Hindlimb muscle (tissue), 1 donor: ENCODE measurements around the gene STUM. TPM values are rescaled to one million over a fixed set of nuclear protein-coding genes. Genes with fewer than 3 reads are reported as not detected.
A peak's percentile ranks its signal among the peaks of the same experiment; 100 is the strongest.
"Not testable (repeated sequence)": the region's sequence is repeated elsewhere in the genome, so short reads cannot be mapped to it uniquely, and the experiment has no call there.

Source experiments
- DNase-seq: peaks from one replicate; pipeline ENCODE4 v3.0.0-alpha.2; 2013
- polyA plus RNA-seq: library from polyadenylated mRNA; unstranded; fragments of 120-200 nt; gene quantifications from one replicate; pipeline ENCODE4 v1.2.1, GENCODE V29; 2013; ENCODE audit not compliant: insufficient read length

The STUM gene
- polyA plus RNA-seq, 1 donor = 20.5 TPM

- no peak for DNase-seq
Observed at GRCh38 chr1:226605318-226605950, 56.9 kb downstream of the STUM start.

- no peak for DNase-seq
Observed at GRCh38 chr1:226606311-226607267, 58.0 kb downstream of the STUM start.

DNA sequence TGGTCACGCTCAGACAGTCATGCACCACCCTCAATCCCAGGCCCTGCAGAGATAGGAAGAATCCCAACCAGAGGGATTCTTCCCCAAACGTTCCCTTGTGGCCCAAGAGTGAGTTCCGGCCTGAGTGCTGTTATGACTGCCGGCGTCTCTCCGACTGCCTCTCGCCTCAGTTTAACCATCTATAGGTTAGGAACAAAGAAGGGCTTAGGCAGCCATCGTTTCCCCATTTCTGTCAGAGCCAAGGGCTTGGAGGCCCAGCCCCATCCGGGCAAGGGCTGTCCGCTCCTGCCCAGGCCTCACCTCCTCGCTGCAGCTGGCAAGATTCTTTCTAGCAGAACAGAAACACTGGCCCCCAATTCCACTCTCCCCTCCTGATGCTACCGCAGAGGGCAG, 58.7 kb downstream of the STUM start:
- DNase-seq = no peak

DNA sequence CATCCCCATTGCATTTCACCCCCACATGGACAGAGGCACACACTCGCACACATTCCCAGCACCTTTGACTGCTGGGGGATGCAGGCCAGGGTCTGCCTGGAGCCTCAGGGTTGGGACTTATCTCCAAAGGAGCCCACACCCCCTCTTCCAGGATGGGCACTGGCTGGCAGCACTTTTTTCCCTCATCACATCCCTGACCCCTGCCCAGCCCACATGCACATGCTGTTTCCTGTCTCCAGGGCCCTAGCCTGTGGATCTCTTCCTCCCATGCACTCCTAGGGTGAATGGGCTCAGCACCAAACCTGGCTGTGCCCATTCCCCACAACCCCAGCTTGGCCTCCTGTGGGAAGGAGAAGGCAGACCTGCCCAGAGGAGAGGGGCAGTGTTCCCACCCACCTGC, 59.3 kb downstream of the STUM start:
- no peak for DNase-seq

DNA sequence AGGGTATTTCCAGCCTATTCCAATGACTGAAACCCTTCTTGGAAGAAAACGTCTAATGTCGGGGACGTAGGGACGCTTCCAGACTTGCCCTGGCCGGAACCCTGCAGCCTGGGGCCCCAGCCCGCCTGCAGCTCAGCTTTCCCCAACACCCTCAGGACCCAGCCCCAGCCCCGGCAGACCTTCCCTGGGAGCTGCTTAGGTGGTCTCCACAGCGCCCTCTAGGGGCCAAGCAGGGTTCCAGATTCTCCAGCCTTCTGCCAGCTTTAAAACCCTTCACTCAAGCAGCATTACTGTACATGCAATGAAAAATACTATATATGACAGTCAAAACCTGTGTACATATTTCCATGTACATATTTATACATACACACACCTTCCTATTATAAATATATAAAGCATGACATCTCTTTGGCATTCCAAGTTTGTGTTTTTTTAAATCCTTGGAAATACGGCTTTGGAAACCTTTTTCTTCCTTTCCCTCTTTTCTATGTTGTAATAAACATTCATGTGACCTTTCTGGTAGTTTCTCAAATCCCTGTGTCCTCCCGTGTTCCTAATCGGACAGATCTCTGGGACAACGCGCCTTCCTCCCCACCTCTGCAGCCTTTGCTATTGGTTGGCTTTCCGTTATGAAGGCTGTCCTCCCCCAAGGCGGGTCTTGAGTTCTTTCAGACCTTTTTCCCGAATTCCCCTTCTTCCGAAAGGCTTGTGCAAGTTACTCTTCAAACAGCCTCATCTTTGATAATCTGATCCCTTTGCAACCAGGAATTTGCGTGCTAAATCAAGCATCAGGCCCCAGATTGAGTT, 60.3 kb downstream of the STUM start:
- peak; percentile 57 for DNase-seq

- DNase-seq = no peak
Observed at GRCh38 chr1:226609836-226610455, 61.4 kb downstream of the STUM start.

DNA sequence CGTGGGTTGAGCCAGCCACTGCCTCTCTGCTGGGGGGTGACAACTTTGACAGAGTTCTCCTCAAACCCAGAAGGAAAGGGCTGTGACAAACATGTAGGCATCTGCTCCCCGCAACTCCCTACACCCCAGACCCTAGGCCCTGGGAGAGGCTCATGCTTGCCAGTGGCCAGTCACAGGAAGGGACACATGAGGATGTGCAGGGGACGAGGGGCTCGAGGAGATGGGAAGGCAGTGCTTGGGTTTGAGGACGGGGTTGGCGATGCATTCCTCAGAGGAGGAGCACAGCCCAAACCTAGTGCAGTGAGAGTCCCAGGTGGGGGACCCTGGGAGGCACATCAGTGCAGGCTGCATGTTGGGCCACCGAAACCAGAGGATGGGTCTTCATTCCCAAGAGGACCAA, 62.1 kb downstream of the STUM start:
- DNase-seq = no peak

GRCh38 chr1:226611301-226611700, 62.7 kb downstream of the STUM start:
- no peak for DNase-seq

DNA sequence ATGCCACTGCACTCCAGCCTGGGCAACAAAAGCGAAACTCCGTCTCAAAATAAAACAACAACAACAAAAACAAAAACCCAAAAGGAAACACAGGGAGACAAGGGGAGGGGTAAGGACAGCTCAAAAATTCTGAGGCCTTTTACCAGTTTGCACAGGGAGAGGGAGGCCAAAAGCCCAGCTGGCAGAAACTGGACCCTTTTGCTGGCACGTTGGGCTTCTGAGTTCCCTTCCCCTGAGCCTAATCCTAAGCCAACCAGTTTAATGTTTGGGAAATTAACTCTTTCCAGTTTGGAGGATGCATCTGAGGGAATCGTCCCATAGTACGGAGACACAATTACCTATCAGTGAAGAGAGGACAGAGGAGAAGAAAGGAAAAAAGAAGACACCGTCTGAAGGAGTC, 63.4 kb downstream of the STUM start:
- DNase-seq = not testable (repeated sequence)

DNA sequence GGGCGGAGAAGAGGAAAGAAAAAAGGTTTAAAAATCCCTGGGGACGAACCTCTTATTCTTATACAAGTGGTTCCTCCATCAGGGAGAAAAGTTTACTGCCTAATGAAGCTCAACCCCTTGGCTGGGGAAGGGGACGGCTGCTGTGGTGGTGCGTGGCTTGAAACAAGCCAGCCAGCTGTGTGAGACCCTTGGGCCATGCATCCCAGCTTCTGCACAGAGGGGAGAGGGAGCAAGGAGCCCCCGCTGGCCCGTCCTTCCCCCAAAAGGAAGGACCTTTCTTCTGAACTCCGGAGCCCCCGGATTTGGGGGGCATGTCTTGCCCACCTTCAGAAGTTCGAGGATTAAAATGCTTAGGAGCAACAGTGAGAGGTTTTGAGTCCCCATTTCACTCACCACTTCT, 67.3 kb downstream of the STUM start:
- DNase-seq = no peak

DNA sequence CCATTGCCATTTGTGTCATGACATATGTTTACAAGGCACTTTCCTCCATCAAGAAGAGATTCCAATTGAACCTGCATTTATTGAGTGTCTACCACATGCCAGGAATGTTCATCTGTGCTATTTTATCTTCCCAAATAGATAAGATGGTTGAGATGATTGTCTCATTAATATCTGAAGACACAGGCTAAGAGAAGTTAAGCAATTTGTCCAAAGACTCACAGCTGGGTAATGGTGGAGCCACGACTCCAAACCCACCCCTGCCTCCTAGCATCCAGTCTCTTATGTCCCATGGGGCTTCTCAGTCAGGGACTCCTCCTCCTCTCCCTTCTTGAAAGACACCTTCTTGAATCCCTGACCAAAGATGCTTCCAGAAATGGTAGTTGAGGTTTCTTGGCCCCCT, 68.1 kb downstream of the STUM start:
- DNase-seq = no peak

DNA sequence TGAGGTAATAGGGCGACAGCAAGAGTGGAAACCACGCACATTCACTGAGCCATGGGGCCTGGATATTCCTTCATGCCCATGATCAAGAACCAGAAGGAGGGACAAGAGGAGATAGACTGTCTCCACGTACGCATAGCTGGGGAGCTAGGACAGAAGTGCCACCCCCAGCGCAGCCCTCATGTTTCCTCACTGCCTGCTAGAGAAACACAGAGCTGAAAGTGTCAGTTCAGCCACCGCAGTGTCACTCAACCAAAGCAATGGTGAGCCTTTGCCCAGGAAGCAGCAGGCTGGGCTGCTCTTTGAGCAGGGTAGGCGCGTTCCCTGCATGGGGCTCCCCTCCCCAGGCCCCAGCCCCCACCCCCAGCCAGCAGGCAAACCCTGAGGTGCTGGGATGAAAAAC, 68.5 kb downstream of the STUM start:
- no peak for DNase-seq

DNA sequence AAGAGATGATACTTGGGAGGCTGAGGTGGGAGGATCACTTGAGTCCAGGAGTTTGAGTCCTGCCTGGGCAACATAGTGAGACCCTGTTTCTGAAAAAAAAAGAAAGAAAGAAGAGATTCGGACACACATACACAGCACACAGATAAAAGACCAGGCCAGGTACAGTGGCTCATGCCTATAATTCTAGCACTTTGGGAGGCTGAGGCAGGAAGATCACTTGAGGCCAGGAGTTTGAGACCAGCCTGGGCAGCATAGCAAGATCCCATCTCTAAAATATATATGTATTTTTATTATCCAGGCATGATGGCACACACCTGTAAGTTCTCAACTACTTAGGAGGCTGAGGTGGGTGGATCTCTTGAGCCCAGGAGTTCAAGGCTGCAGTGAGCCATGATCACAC, 69.2 kb downstream of the STUM start:
- DNase-seq = not testable (repeated sequence)

DNA sequence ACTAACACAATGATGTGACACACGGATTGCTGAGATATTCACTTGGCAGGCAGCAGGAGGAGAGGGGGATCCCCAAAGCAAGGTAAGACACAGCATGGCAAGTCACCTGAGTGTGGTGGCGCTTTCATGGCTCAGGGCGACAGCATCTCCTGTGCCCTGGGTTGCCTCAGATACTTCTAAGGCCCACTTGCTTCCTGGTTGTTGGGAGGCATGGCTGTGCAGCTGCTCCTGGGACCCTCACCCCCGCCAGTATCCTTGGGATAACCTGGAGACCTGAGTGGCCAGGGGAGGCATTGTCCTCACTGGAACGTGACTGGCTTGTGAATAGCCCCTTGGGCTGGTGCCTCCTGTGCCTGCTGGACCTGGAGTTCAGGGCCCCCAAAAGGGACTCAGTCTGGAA, 69.8 kb downstream of the STUM start:
- DNase-seq = no peak

GRCh38 chr1:226619031-226619430, 70.5 kb downstream of the STUM start:
- DNase-seq = no peak

DNA sequence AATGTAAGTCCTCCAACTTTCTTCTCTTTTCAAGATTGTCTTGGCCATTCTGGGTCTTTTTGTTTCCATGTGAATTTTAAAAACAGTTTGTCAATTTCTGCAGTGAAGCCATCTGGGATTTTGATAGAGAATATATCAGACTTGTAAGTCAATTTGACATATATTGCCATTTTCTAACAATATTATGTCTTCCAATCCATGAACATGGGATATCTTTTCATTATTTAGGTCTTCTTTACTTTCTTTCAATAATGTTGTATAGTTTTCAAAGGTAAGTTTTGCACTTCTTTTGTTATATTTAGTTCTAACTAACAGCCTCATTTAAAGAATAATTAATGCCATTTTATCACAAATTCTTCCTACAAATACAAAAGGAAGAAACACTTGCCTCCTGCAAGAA, 73.4 kb downstream of the STUM start:
- DNase-seq = no peak

DNA sequence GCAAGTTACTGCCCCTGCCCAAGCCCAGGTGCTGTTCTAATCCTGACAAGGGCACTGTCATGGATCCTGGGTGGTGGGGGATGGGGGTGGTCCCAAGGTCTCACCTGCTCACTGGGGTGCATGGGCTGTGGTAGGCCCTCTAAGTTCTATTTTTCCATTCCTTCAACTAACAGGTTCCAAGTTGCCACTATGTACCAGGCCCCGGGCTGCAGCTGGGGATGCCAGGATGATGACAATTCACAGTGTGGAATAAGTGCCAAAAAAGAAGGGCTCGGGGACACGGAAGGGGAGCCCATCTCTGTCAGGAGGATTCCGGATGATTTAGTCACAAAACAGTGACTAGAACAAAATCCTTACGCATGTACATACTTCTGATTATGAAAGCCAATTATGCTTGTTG, 76.0 kb downstream of the STUM start:
- DNase-seq = no peak

- DNase-seq = no peak
Observed at GRCh38 chr1:226625326-226625725, 76.8 kb downstream of the STUM start.

DNA sequence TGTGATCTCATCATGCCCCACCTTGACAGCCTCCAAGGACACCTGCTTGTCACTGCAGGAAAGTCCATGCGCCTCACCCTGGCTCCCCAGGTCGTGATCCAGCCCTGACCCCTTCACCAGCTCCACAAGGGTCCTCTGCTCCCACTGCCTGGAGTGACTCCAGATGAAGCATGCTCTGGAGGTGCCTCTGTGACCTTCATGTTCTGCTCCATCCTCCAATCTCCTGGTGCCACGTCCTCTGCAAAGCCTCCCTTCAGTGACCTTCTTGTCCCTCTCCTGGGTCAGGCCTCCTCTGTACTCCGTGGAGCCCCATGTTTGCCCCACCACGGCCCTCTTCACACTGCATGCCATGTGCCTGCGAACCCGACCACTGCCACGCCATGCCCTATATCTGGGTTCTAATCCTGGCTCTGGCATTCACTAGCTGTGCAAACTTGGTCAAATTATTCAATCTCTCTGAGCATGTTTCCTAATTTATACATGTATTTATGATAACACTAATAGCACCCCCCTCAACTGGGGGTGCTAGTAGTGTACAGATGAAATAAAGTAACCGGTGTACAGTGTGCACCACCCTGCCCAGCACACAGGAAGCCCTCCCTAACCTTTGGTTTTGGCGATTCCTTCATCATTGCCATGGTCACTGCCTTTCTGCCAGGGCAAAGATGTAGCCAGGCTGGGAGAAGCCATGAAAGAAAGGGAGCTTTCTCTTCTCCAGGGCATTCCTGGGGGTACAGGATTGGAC, 77.4 kb downstream of the STUM start:
- no peak for DNase-seq

DNA sequence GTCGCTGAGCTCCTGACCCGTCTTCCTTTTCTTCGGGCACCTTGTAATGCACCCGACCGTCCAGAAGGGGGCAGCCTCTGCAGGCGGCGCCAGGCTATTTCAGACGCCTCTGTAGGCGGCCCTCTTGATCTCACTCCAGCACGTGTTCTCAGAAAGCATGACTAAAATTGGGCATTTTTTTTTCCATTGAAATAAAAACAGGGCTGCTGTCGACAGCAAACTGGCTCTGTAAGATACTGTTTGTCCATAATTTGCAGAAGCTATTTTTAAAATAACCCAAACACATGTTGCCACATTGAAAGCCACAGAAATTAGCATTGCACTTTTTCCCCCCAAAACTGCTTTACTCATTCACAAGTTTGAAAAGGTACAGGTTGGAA, 78.0 kb downstream of the STUM start:
- peak; percentile 78 for DNase-seq

DNA sequence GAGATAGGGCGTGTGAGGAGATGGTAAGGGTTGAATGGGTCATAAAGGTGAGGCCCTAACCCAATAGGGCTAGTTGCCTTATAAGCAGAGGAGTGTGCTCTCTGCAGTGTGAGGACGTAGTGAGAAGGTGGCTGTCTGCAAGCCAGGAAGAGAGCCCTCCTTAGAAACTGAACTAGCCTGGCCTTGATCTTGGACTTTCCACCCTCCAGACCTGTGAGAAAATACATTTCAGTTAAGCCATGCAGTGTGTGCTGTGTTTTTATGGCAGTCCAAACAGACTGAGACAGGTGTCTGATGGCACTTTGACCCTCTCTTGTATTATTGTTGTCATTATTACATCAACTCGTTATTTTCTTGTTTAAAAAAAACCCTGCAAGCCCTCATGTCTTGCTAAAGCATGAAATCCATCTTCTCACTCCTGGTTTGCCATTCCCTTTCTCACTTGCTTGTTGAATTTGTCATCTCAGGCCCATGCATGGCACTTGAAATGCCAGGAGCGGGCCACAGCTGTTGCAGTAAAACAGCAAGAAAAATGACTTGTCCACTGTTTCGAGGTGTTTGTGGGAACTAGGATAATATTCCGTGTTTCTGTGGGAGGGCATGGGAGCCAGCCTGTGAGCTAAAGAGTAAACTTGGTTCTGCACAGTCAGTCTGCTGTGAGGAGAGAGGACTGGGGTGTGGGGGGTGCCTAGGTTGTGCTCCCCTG, 78.6 kb downstream of the STUM start:
- no peak for DNase-seq
